CD4-positive, alpha-beta T cell treated with Interleukin-15 for 4 hours (primary cell): ENCODE data around the gene WDR31.

ENCODE experiments used
- DNase-seq: peaks from one replicate; pipeline ENCODE4 v3.0.0-alpha.2; 2020; ENCODE audit warnings: low spot score

The WDR31 gene

GRCh38 chr9:113331780-113332179 is 8.3 kb downstream of the WDR31 start:
- no peak for DNase-seq

- DNase-seq: no peak
Measured at GRCh38 chr9:113328045-113328782, 11.9 kb downstream of the WDR31 start.

- no peak for DNase-seq
Measured at GRCh38 chr9:113326230-113326629, 13.8 kb downstream of the WDR31 start.

GRCh38 chr9:113322671-113323070 is 17.4 kb downstream of the WDR31 start:
- DNase-seq: no peak

GRCh38 chr9:113320051-113320450 is 20.0 kb downstream of the WDR31 start:
- DNase-seq: no peak

GRCh38 chr9:113319054-113319453 is 21.0 kb downstream of the WDR31 start:
- DNase-seq: no peak

- DNase-seq: no peak
Measured at GRCh38 chr9:113317777-113318176, 22.3 kb downstream of the WDR31 start.

- no peak for DNase-seq
Measured at GRCh38 chr9:113316030-113316429, 24.0 kb downstream of the WDR31 start.

- DNase-seq: no peak
Measured at GRCh38 chr9:113315231-113315630, 24.8 kb downstream of the WDR31 start.

GRCh38 chr9:113313261-113313660 is 26.8 kb downstream of the WDR31 start:
- DNase-seq: no peak

- DNase-seq: no peak
Measured at GRCh38 chr9:113311961-113312360, 28.1 kb downstream of the WDR31 start.

GRCh38 chr9:113310538-113310937 is 29.5 kb downstream of the WDR31 start:
- no peak for DNase-seq

GRCh38 chr9:113309204-113309813 is 30.8 kb downstream of the WDR31 start:
- peak; percentile 43 for DNase-seq

- DNase-seq: no peak
Measured at GRCh38 chr9:113307396-113307975, 32.6 kb downstream of the WDR31 start.

GRCh38 chr9:113306566-113306965 is 33.5 kb downstream of the WDR31 start:
- DNase-seq: no peak

GRCh38 chr9:113302792-113303418 is 37.2 kb downstream of the WDR31 start, which contains the start of gene RNF183:
TSS of gene RNF183 (minus strand) at chr9:113303376. CDS start at chr9:113298184, 5,192 bp downstream.
- no peak for DNase-seq

- DNase-seq: no peak
Measured at GRCh38 chr9:113301548-113301947, 38.5 kb downstream of the WDR31 start.

- no peak for DNase-seq
Measured at GRCh38 chr9:113299800-113300292, 40.2 kb downstream of the WDR31 start.

- no peak for DNase-seq
Measured at GRCh38 chr9:113298924-113299770, 40.9 kb downstream of the WDR31 start.

GRCh38 chr9:113298311-113298710 is 41.8 kb downstream of the WDR31 start:
- DNase-seq: no peak

GRCh38 chr9:113296796-113297558 is 43.1 kb downstream of the WDR31 start:
- DNase-seq: no peak
